ENCODE data around the gene TRAF7.

The TRAF7 gene

GRCh38 chr16:2226245-2226793 is 70.7 kb downstream of the TRAF7 start:
- DNase-seq, result no peak

GRCh38 chr16:2226918-2227317 is 71.3 kb downstream of the TRAF7 start:
- DNase-seq, result no peak
